ENCODE data around the gene OR2C3.

GRCh38 chr1:247574236-247574635 is 38.0 kb upstream of the OR2C3 start:
- TF ChIP-seq POLR2A (IDR thresholded peaks at IDR 0.05; ENCODE audit: low read depth, low read length), result no peak
- TF ChIP-seq SPI1 (IDR thresholded peaks at IDR 0.05; ENCODE audit: low read depth, low read length), result no peak
- TF ChIP-seq POLR2AphosphoS5 (IDR thresholded peaks at IDR 0.05; ENCODE audit: low read depth, low read length), result no peak

Data from GM12891 (cell line).